ENCODE results near the gene GCC2. TPM values are rescaled to one million over a fixed set of nuclear protein-coding genes. Genes with fewer than 3 reads are reported as not detected.
"Not testable (repeated sequence)": the region's sequence is repeated elsewhere in the genome, so short reads cannot be mapped to it uniquely, and the experiment has no call there.

GCC2 gene
- polyA plus RNA-seq, 12 donors = 19.8 to 38.8 (median 25.1) TPM; not detected in 1

DNA sequence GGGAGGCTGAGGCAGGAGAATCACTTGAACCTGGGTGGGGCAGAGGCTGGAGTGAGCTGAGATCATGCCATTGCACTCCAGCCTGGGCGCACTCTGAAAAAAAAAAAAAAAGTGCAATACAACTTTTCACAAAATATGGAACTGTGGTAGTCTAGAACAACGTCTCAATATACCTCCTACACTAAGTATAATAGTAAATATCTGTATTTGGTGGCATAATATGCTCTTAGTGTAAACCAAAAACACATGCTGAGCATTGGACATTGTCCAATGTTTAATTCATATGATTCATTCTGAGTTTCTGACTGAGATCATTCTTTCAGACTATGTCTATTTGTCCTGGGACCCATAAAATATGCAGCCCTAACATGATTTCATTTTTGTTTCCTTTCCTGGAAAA is 65.5 kb downstream of the GCC2 start:
- DNase-seq = not testable (repeated sequence)

- DNase-seq = not testable (repeated sequence)
Measured at GRCh38 chr2:108524688-108525087, 75.7 kb downstream of the GCC2 start.

DNA sequence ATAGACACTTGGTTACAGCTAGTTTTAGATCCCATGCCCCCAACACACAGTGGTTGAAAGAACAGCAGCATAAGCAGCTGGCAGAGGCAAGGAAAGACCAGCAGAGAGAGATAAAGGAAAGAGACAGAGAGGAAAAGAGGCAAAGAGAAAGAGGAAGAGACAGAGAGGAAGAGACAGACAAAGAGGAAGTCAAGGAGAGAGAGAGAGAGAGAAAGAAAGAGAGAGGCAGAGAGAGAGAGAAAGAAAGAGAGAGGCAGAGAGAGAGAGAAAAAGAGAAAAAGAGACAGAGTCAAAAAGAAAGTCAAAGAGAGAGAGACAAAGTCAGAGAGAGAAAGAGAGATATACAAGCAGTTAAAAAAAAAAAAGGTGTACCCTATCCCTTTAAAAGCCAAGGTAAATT is 76.3 kb downstream of the GCC2 start:
- DNase-seq = not testable (repeated sequence)

- no peak for DNase-seq
Measured at GRCh38 chr2:108531674-108532055, 82.7 kb downstream of the GCC2 start.

DNA sequence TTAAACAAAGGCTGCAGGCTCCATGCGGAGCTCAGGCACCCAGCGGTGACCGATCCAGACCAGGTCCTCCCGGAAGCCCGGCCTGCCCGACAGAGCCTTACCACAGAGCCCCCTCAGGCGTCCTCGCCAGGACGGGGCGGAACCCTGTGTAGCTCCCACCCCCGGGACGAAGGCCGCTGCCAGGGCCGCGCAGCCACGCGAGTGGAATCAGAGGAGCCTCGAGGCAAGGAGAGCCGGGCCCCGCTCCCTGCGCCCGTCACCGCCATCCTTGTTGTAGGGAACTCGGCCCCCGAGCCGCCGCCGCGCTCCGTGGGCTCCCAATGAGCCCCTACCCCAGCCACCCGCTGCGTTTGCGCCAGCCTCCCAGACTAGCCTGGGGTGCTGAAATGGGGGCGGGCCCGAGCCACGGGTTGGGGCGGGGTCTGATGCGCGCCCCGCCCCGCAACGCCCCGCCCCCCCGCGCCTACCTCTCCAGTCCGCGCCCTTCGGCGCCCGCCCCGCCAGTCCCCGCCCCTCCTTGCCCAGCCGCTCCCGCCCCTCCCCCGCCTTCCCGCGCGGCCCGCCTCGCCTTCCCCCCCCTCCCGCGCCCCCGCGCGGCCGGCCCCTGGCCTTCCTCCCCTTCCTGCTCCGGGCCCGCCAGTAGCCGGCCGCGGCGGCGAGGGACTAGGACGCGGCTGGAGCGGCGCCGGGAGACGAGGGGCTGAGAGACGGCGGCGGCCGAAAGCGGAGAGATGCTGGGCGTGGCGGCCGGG is 85.0 kb downstream of the GCC2 start, which contains the start of gene LIMS1:
Gene LIMS1 (plus strand): TSS at position 639 of the 752 bp plus-strand sequence. CDS start 93 bp downstream, at position 732.
- peak; percentile 87 for DNase-seq

DNA sequence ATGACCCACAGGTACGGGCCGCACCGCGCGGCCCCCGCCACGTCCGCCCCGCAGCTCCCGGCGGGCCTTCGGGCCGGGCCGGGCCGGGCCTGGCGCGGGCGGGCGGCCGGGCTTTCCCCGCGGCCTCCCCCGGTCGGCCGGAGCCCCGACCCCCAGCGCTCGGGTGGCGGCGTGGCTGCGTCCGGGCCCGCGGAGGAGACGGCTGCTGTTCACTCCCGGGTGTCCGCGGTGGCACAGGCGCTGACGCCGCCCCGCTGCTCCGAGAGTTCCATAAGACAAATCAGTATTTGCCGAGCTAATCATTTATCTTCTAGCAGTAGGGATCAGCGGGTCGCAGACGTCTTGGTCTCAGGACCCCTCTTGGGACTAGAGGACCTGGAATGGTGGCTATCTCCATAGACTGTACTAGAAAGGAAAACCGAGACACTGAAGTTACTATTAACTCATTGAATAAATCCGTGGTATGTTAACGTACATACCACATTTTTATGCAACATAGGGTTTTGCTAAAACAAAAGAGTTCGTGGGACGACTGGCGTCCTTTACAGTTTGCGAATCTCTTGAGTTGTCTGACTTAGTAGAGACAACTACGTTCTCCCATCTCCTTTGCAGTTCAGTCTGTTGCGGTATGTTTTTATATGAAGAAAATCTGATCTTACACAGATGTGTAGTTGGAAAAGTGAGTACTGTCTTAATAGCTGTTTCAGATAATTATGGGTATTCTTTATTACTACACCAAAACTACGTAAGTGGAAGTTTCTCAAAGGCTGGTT is 85.8 kb downstream of the GCC2 start:
- peak; percentile 65 for DNase-seq

- peak; percentile 57 for DNase-seq
Measured at GRCh38 chr2:108535357-108535631, 86.3 kb downstream of the GCC2 start.

DNA sequence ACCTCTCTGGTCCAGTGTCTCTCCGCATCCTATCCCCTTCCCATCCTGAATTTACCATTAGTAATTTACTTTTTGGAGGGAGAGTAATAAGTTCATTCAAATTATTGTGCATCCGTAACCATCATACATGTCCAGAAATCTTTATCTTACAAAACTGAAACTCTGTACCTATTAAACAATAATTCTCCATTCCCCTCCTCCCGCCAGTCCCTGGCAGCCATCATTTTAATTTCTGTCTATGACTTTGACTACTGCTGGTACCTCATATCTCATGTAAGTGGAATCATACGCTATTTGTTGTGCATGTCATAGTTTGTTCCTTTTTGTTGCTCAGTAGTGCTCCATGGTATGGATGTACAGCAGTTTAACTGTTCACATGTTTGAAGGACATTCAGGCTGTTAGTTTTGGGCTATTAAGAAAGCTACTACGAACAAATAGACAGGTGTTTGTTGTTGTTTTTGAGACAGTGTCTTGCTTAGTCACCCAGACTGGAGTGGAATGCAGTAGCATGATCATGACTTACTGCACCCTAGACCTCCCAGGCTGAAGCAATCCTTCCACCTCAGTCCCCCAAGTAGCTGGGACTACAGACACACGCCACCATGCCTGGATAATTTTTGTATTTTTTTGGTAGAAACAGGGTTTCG is 87.3 kb downstream of the GCC2 start:
- no peak for DNase-seq

DNA sequence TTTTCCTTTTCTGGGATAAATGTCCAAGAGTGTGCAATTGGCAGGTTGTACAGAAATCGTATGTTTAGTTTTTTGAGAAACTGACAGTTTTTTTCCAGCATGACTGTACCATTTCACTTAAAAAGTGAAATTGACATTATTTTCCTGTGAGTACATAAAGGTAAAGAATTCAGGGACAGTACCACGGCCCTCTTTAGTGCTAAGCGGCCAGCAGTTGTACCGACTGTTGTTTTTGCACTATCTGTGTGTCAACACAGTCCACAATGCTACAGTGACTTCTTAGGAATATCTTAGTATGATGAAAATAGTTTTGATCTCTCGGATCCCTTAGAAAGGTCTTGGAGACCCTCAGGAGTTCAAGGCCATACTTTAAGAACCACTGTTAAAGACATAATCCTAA is 87.9 kb downstream of the GCC2 start:
- DNase-seq = no peak

DNA sequence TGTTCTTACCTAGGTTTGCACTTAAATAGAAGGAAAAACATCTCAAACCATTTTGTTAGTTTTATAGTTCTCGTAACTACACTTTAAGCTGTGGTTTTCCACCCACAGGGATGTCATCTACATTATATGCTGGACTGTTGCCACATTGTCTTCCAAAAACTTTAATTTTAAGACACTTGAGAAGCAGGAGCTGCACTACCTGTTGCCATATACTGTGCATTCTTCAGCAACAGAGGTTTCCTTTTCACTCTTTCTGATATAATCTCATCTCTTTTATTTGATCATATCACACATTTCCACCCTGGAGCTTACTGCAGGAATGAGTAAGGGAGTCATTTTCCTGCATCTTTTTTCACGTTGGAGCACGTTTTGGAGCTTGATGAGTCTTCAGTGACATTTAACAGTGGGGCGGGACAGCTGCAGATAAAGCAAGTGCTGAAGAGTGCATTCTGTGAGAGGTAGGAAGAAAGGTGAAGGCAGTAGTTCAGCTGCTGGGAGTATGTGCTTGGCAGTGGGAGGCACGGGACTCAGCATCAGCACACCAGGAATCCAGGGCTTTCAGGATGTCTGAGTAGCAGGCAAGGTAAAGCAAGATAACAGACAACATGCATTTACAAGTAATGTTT is 89.1 kb downstream of the GCC2 start:
- DNase-seq = no peak

GRCh38 chr2:108541451-108541850 is 92.4 kb downstream of the GCC2 start:
- no peak for DNase-seq

GRCh38 chr2:108542071-108542470 is 93.1 kb downstream of the GCC2 start:
- peak; percentile 70 for DNase-seq

GRCh38 chr2:108547606-108548005 is 98.6 kb downstream of the GCC2 start:
- no peak for DNase-seq

DNA sequence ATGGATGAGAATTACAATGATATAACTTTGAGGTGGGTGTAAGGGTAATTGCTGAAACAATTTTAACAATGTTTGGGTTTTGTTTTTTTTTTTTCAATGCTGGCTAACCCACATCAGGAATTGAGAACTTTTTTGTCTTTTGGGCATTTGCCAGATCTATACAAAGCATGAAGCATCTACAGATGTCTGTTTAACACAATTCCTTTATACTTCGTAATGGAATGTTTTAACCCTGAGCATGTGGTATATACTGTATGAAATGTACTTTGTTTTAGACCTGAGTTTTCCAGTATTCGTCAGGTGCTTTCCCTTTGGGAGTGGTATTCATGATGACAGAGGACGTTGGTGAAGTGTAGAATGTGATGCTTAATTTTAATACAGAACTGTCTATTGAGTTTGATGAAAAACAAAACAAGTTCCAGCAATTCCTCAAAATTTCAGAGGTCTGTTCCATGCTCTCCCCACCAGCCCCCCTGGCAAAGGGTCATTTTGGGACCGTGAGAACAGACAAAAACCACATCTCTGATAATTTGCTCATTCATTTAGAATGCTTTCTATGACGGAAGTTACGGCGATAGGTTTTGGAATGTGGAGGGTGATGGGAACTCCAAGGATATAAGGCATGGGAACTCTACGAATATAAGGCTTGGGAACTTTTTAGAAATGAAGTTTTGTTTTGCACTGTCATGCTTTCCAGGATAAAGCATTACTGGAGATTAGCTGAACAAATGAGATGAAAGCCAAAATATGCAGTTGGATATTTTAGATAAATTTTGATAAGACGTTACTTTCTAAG is 99.4 kb downstream of the GCC2 start:
- DNase-seq = no peak

- no peak for DNase-seq
Measured at GRCh38 chr2:108552566-108552965, 103.6 kb downstream of the GCC2 start.

GRCh38 chr2:108553209-108553919 is 104.4 kb downstream of the GCC2 start:
- DNase-seq = no peak

- DNase-seq = no peak
Measured at GRCh38 chr2:108554528-108554927, 105.5 kb downstream of the GCC2 start.

DNA sequence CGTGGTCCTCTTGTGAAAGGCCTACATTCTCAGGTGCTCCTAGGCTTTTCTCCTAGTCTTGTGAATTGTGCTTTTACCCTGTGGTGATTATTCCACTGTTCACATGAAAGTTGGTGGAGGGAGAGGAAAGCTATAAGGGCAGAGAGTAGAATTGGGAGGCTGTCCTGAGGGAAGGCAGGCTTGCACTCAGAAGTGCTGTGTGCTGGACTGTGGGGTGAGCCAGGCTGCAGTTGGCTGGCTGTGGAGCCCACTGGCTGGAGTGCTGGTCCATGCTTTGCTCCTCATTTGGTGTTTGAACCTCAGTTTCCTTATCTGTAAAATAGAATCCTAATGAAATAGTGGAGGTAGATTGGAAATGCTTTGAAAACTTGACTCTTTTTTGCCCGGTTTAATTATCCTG is 106.6 kb downstream of the GCC2 start:
- DNase-seq = no peak

- not testable (repeated sequence) for DNase-seq
Measured at GRCh38 chr2:108556581-108556980, 107.6 kb downstream of the GCC2 start.

Measured in muscle of arm (tissue), 12 donors.